SK-MEL-5 (cell line): ENCODE results near the gene CDCA4. TPM values are rescaled to one million over a fixed set of nuclear protein-coding genes. Genes with fewer than 3 reads are reported as not detected.
"Not testable (repeated sequence)": the region's sequence is repeated elsewhere in the genome, so short reads cannot be mapped to it uniquely, and the experiment has no call there.

Source experiments
- DNase-seq: peaks from one replicate; pipeline ENCODE4 v3.0.0-alpha.2; 2016; ENCODE audit warnings: low read depth, low spot score
- in situ Hi-C: cut with HindIII; loops from 2 replicates; pipeline ENCODE4 v1.10.0; 2016; ENCODE audit warnings: low sequenced_read_pairs, high pct_unique_total_duplicates, low pct_unique_long_range_greater_than_20kb
- polyA plus RNA-seq, 2 experiments: library from polyadenylated mRNA; depleted of rRNA; stranded (reverse); fragments of >200 nt; gene quantifications; 2 replicates each; pipeline ENCODE4 v1.2.3, GENCODE V29; 2015
- total RNA-seq: library from RNA; depleted of rRNA; stranded (reverse); fragments of >200 nt; shearing (Covaris generic); gene quantifications from 2 replicates; pipeline ENCODE4 v1.2.3, GENCODE V29; 2014; rRNA removed

The CDCA4 gene
- 88.0 and 90.8 TPM in 2 replicates for total RNA-seq
- 101 and 102 TPM in 2 replicates for polyA plus RNA-seq (2015; cell fraction: cytosol; rRNA removed)
- polyA plus RNA-seq (2015; cell fraction: nucleus; rRNA removed), result 58.1 and 74.6 TPM in 2 replicates

DNA sequence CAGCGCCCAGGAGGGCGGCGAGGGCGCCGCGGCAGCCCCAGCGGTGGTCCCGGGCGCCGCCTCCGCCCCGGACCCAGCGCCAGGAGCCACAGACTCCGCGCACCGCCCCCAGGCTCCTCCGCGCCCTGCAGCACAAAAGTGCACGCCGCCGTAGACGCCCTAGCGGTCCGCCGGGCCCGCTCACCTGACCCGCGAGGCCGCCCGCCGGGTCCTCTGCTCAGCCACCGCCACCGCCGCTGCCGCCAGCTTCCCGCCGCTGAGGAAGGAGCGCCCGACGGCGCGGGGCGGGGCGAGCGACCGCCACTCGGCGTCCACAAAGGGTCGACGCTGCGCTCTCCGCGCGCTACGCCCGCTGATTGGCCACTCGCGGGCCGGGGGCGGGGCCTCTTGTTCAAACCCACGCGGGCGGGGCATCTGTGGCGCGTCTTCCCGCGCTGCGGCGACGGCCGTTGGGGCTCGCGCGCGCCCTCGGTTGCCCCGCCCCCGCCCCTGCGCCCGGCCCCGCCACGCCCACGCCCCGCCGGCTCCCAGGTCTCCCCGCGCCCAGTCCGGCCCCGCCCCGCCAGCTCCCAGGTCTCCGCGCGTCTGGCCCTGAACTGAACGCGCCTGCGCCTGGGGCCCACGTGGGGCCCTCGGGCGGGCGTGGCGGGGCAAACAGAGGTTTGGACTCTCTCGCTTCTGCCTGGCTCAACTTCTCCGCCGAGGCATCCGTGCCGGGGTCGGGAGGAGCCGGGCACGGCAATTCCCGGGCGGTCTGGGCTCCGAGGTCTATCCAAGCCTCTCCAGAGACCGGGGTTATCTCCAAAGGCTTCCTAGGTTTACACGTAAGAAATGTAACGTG, at the start of gene CDCA4:
Gene CDCA4, minus strand, starts transcription at position 269 of the 841 bp plus-strand sequence. CDS start 9,154 bp downstream, outside the sequence.
- peak; percentile 96 for DNase-seq
- in situ Hi-C loops, result no loop called here

- in situ Hi-C loops, result no loop called here
- no peak for DNase-seq
Measured at GRCh38 chr14:105069871-105070759, 49.2 kb upstream of the CDCA4 start.

DNA sequence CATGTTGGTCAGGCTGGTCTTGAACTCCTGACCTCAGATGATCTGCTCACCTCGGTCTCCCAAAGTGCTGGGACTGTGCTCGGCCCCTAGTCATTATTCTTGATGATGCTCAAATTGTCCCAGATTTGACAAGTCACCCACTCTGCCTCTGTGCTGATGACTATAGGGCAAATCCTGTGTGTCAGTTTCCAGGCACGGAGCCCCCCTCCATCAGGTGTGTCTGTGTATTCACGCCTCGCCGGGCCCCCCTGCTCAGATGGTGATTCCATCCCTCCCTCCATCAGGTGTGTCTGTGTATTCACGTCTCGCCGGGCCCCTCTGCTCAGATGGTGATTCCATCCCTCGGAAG, 48.6 kb upstream of the CDCA4 start:
- in situ Hi-C loops, result no loop called here
- DNase-seq, result no peak

DNA sequence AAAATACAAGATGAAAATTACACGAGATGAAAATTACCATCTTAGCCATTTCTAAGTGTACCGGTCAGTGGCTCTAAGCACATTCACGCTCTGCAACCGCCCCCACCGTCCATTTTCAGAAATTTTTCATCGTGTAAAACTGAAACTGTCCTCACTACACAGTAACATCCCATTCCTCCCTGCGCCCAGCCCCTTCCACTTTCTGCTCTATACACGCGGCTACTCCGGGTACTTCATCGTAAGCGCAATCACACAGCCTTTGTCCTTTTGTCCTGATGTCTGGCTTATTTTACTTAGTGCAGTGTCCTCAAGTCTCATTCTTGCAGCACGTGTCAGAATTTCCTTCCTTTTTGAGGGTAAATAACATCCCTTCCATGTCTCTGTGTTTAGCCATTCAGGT, 47.9 kb upstream of the CDCA4 start:
- DNase-seq, result no peak
- in situ Hi-C loops, result no loop called here

DNA sequence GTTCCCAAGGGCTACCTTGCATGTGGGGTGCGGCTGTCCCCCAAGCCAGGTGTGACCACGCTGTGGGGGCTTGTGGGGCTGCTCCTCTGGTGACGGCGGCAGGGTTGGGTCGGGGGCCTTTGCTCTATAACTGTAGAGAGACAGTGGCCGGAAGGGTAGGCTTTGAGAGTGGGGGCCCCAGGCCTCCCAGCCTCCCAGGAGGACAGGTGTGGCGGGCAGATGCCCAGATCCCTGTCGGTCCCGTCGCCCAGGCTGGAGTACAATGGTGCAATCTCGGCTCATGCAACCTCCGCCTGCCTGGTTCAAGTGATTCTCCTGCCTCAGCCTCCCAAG, 47.1 kb upstream of the CDCA4 start:
- DNase-seq, result no peak
- in situ Hi-C loops, result no loop called here

DNA sequence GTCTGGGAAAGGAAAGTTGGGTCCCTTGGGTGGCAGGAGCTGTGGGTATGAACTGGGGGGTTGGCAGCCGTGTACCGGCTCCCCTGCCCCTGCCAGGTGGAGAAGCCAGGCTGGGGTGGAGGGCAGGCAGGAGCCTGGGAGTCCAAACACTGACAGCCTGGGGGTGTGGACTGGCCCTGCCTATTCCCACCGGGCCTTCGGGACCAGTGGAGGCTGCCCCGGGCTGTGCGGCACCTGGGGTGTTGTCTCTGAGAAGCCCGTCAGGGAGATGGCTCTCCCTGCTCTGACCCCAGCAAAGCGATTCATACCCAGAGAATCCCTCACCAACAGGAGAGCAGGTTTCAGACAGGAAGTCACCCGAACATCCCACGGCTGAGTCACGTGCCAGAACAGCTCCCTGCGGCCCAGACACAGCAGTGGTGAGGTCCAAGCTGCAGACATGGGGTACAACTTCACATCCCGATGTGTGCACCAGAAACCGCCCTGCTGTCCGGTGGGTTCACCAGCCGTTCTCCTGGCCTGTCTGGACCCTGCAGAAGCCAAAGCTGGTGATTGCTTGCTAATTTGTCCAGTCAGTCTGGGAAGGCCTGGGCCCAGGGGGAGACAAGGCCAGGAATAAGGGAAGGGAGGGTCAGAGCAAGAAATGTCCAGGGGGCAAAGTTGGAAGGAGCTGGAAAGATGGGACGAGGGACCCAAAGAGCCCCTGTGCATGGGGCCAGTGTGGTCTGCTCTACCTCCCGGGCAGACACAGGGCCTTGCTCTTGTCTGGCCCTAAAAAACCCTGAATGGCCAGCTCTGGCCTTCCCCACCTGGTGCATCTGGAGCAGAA, 46.5 kb upstream of the CDCA4 start:
- in situ Hi-C loops, result no loop called here
- no peak for DNase-seq

DNA sequence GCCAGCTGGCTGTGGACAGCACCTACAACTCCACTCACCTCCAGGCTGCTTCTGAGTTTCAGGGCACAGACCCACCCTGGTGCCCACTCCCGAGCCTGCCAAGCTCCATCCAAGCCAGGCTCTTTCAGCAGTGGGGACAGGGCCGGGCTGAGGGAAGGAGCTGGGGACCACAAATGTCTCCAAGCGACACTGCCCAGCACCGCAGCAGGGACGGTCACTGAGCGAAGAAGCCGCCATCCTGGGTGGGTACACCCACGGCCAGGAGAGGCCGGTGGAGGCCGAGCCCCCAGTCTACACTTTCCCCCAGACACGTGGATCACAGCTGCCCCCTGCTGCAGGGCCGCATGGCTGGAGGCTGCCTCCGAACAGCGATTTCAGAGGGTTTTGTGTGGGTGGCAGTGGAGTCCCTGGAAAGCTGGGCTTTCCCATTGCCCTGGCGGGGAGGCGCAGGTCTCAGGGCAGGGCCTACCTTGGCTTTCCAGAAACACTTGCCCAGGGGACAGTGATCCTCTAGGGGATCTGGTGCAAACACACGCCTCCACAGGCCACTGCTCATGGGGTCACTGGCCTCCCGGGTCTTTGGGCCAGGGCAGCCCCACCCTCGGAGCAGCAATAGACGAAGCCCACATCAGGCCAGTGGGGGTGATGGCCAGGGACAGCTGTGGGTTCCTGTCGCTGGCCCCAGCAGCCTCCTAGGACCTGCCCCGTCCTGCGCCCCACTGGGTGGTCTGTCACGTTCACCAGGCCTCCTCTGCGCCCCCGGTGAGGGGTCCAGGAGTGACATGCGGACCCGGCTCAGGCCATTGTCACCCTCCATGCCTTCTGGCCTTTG, 45.6 kb upstream of the CDCA4 start:
- no peak for DNase-seq
- in situ Hi-C loops, result no loop called here

DNA sequence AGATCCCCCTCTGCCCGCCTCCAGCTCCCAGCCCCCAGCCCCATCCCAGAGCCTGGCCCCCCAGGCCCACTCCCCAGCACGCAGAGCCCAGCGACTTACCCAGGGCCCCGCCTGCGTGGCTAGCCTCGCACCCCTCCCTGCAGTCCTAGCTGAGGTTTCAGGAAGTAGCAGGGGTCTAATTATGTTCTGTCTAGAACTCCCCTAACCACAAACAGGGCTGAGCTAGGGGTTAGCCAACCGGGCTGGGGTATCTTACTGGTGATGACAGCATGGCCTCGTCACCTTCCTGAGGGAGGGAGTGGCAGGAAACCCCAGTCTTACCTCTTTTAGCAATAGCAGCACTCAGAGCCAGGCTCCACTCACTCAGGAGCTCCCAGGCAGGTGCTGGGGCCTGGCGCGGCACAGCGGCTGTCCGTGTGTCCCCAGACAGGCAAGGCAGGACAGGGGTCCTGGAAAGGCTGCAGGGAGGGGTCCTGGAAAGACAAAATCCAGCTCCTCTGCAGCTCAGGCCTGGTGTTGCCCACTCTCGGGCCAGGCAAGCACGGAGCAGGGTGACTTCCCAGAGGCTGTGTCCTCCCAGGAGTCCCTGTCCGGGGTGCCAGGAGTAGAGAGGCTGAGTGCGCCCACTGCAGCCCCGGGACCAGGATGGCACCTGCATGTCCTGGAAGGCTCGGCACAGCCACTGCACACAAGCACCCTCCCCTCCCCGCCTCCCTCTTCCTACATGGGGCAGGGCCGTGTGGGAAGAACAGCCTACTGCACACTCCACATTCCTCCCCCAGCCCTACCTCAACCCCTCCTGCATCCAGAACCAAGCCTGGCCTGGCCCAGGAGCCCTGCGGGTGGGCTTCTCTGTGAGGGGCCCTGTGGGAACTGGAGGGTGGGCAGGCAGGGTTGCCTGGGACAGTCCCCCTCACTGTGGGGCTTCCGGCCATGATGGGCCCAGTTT, 44.7 kb upstream of the CDCA4 start, which contains the start of gene GPR132:
Gene GPR132, minus strand, starts transcription at position 151 of the 949 bp plus-strand sequence. CDS start 10,010 bp downstream, outside the sequence.
- DNase-seq, result no peak
- in situ Hi-C loops, result no loop called here

- in situ Hi-C loops, result no loop called here
- no peak for DNase-seq
Measured at GRCh38 chr14:105064721-105065143, 43.8 kb upstream of the CDCA4 start.

DNA sequence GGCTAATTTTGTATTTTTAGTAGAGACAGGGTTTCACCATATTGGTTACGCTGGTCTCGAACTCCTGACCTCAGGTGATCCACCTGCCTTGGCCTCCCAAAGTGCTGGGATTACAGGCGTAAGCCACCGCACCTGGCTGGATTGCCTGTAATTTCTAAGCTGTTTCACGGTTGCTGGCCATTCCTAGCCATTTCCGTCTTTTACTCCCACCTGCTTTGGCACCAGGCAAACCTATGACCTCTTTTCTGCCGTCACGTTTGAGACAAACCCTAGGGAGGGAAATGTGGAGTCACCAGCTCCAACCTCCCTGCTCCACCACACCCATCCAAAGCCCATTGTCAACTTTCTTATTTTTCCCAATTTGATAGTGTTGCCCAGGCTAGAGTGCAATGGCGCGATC, 43.1 kb upstream of the CDCA4 start:
- in situ Hi-C loops, result no loop called here
- DNase-seq, result no peak

DNA sequence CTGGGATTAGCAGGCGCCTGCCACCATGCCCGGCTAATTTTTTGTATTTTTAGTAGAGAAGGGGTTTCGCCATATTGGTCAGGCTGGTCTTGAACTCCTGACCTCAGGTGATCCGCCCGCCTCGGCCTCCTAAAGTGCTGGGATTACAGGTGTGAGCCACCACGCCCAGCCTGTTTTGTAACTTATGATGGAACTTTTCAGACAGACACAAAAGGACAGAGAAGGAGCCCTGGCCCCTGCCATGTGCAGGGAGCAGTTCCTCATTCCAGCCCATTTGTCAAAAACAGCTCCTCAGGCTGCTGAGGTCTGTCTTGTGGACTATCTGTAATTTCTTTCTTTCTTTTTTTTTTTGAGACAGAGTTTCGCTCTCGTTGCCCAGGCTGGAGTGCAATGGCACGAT, 42.6 kb upstream of the CDCA4 start:
- DNase-seq, in situ Hi-C loops: not testable (repeated sequence)

- no peak for DNase-seq
- in situ Hi-C loops, result no loop called here
Measured at GRCh38 chr14:105063056-105063455, 42.2 kb upstream of the CDCA4 start.

DNA sequence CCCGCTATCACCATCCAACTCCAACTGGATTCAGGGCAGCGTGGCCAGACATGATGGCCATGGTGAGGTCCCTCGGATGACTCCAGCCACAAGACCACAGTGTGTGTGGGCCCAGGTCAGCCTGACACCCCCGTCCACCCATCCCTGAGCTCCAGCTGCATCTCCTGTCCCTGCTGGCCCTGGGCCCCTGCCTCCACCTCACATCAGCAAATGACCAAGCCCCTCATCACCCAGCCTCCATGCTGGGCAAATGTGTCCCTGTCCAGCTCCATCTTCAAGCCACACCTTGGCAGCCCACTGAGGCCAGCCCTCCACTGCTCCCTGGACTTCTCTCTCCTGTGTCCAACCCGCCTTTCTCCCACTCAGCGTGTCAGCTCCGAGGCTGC, 41.2 kb upstream of the CDCA4 start:
- DNase-seq, result no peak
- in situ Hi-C loops, result no loop called here

DNA sequence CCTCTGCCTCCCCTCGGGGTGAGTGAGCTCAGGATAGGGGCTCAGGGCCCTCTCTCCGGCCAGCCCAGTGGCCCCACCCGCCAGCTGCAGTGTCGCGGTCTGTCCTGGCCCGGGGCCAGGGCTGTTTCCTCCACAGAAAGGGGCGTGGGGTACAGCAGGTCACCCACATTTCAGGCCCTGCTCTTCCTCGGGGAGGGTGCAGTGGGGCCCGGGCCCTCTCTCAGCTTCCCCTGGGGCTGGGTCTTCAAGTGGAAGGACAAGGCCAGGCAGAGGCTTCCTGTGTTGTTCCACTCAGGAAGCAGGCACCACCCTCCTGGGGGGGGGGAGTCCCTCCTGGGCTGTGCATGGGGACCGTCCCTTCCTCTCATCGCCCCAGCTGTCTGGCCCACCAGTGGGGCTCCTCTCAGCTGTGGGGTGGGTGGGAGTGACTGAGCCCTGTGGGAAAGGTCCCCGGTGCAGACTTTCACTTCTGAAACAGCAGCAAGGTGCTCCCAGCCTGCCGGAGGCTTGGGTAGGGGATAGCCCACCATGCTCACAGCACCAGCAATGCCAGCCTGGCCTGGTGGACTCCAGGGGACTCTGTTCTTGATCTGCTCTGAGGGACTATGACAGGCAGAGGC, 40.7 kb upstream of the CDCA4 start:
- DNase-seq, result no peak
- in situ Hi-C loops, result no loop called here

DNA sequence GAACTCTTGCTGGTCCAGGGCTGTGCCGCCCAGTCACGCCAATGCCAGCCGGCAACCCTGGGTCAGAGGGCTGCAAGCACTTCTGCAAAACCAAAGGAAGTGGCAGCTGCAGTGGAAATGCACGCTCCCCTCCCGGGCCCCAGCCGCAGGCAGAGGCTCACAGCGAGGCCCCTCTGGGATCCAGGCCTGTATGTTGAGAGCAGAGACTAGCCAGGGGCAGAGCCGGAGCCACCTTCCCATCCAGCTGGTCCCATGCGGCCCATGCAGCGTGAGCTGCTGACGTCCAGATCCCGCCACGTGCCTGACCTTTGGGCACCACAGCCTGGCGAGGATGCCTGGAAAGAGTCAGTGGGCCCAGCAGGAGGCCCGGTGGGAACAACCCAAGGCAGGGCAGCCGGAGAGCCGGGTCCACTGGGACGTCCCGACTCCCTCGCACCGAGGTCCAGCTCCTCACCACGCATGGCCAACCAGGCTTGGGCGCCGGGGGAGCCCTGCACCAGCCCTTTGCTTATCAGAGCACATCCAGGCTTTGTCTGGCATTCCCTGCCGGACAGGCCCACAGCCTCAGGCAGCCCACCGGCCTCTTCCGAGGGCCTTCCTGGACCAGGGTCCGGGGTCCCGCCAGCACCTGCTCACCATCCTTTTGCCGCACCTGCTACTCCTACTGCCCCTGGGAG, 40.0 kb upstream of the CDCA4 start:
- DNase-seq, result no peak
- in situ Hi-C loops, result no loop called here
